HG03378 (cell line): ENCODE results near the gene PRKCQ.
"Not testable (repeated sequence)": the region's sequence is repeated elsewhere in the genome, so short reads cannot be mapped to it uniquely, and the experiment has no call there.

Experiments
- ATAC-seq: cut with Tn5 transposase; IDR thresholded peaks from one replicate; pipeline ENCODE4 v1.9.1; 2021; ENCODE audit warnings: mild to moderate bottlenecking, moderate library complexity; ENCODE audit not compliant: unreplicated experiment

PRKCQ gene

DNA sequence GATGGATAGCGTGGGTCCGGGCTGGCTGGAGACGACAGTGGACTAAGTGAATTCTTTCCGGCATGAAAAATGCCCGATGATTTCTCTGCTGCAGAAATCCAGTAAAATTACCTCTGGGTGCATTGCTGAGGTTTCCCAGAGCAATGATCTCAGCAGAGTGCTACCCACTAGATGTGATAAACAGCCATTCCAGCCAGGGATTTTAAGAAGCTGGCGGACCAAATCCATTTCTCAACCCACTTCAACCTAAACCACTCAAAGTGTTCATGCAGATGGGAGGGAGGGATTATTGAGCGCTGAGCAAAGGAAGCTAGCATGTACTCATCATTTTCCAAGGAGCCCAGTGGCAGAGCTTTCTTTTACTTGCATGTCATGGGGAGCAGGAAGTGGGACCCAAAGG lies 116.7 kb downstream of the PRKCQ start:
- ATAC-seq, result no peak

DNA sequence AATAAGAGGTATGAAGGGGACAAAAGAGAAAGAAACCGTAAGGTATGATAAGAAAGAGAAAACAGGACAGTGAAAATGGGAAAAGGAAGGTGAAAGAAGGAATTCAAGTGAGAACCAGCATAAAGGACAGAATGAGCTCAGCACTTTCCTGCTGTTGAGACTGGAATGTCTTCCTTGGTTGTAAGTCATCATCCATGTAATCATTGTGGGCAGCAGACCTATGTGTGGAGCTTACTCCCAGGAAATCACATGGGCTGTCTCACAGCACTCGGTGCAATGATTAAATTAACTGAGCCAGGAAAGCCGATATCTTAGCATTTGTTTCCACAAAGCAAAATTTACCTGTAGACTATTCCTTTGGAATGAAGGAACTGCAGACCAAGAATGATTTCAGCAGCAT lies 118.1 kb downstream of the PRKCQ start:
- no peak for ATAC-seq

DNA sequence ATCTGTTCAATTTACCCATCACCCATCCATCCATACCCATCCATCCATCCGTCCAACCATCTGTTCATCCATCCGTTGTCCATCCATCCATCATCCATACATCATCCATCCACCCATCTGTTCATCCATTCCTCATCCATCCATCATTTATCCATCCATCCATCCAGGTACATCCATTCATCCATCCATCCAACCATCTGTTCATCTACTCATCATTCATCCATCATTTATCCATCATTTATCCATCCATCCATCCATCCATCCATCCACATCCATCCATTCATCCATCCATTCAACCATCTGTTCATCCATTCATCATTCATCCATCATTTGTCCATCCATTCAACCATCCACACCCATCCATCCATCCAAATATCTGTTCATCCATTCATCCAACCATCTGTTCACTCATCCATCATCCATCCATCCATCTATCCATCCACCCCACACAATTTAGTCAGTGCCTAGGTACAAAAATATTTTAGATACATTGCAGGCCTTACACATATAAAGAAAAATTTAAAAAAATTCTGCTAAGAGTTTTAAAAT lies 119.1 kb downstream of the PRKCQ start:
- ATAC-seq, result no peak

DNA sequence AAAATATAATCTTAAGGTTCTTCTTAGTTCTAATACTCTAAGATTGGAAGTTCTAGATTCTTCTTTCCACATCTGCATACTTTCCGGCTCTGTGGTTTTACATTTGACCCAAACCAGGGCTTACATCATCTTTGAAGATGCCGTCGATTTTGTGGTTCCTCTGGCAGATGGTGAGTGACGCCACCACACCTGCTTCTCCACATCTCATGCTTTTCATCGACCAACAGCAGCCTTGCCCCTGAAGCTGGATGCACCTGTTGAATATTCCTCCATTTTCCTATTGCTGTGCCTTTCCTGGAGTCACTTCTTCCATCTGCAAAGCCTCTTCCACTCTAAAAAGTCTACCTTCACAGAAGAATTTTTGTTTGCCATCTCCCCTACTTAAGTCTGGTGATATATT lies 121.3 kb downstream of the PRKCQ start:
- ATAC-seq, result no peak

DNA sequence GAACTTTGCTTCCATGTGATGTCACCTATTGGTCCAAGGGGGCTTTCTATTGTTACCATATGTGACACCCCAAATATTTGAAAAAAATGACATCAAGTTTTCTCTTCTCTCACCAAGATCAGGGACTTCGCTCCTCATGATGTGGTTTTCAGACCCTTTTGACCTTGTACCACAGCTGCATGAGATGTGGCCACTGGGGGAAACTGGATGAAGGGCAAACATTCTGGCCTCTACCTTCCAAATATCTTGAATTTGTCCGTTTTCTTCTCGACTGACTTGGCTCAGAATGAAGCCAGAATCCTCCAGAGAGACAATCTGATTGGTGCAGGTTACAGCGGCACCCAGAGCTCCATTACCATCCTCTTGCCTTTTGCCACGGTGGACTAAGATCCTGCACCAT lies 122.7 kb downstream of the PRKCQ start:
- no peak for ATAC-seq

DNA sequence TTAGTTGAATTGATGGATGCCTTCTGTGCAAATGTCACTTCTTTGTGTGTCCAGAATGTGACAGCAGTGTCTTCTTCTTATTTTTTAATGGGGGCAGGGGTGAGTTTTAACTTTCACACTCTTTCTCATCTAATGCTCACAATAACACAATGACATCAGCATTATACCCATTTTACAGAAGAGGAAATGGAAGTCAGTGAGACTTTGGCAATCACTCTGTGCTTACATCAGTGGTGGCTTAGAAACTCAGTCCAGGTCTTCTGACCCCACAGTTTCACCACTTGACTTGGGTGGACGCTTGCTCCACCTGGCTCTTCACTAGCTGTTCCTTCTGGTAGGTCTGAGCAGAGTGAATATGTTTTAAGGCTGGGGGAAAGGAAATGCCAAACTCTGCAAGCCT lies 124.0 kb downstream of the PRKCQ start:
- ATAC-seq, result no peak

DNA sequence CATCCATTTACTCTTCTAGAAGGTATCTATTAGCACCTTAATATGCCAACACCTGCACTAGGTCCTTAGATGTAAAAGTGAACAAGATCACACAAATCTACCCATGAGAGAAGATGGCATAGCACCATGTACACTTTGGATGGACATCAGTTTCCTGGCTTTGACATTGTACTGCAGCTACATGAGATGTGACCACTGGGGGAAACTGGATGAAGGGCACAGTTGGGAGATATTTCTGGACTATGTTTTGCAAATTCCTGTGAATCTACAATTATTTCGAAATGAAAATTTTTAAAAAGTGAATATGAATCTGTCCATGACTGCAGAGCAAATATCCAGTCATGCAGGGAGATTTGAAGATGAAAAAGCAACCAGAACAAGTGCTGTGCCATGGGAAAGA lies 124.5 kb downstream of the PRKCQ start:
- ATAC-seq, result no peak

DNA sequence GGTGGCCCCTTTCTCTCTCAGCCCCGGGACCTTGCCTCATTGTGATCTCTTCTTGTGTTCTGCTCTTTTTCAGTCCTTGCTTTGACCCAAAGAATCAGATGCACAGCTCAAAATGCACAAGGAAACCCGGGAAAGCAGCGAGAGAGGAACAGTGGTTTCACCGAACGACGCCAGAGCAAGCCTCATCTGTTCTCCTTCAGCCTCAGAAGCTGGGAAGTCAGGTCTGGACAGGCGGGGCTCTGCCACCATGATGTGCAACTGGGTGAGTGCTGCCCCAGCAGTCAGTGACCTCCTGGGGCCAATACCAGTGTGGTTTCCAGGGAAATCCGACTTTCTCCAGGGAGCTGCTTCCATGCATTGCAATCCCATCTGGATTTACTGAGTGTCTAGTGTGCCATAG lies 133.4 kb downstream of the PRKCQ start:
- no peak for ATAC-seq

DNA sequence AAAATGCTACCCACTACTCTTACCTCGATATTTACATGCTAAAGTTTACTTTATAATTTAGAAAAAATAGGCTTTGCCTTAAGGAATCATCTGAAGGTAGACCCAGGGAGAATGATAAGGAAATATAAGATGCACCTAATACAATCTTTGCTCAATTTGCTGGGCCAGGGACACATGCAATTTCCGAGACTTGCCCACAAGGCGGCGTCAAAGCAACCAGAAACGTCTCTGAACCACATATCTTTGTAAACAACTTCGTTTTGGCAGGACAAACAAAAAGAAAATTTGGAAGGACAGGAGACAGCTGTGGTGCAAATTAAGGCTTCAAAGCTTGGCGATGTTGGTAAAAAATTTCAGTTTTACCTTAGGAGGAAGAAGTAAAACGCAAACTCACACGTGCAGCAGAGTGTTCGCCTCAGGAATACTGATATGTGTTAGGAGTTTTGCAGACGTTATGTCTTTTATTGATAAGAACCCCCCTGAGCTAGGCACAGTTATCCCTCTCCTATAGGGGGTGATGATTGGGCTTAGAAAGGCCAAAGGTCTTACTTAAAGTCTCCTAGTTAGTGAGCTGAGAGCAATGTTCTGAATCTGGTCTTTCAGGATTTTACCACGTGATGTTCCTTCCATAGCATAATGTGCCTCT lies 134.3 kb downstream of the PRKCQ start:
- no peak for ATAC-seq

DNA sequence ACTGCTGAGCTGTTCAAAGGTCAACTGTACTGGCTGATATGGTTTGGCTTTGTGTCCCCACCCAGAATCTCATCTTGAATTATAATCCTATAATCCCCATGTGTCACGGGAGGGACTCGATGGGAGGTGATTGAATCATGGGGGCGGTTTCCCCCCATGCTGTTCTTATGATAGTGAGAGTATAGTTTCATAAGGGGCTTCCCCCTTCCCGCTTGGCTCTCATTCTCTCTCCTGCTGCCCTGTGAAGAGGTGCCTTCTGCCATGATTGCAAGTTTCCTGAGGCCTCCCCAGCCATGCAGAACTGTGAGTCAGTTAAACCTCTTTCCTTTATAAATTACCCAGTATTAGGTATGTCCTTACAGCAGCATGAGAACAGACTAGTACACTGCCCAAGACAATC lies 140.2 kb downstream of the PRKCQ start:
- not testable (repeated sequence) for ATAC-seq

DNA sequence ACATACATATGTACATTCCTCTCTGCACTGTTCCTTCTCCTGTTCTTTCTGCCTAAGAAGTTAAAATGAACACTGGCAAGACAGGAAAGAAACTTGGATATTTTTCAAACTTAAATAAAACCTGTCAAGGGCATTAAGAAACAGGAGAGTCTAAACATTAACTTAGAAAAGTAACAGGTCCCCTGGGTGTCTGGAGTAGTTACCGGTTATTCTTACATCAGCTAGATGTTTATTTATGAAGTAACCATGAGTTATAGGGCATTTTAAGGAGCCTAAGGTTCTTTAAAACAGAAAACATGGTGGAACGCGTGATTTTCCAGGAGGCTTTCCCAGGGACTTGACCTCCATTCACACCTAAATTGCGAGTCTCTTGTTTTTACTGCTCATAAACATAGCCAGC lies 148.2 kb downstream of the PRKCQ start:
- ATAC-seq, result no peak

DNA sequence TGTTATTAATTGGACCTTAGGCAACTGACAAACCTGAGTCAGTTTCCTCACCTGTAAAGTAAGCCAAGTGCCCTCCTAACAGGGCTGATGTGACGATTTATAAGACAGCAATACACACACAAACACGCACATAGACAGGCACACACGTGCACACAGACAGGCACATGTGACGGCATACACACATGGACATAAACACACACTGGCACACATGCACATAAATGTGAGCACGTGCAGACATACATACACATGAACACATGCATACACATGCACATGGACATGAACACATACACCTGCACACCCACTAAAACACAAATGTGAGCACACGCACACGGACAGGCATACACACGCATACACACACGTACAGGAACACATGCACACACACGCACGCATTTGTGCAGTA lies 148.9 kb downstream of the PRKCQ start:
- no peak for ATAC-seq

DNA sequence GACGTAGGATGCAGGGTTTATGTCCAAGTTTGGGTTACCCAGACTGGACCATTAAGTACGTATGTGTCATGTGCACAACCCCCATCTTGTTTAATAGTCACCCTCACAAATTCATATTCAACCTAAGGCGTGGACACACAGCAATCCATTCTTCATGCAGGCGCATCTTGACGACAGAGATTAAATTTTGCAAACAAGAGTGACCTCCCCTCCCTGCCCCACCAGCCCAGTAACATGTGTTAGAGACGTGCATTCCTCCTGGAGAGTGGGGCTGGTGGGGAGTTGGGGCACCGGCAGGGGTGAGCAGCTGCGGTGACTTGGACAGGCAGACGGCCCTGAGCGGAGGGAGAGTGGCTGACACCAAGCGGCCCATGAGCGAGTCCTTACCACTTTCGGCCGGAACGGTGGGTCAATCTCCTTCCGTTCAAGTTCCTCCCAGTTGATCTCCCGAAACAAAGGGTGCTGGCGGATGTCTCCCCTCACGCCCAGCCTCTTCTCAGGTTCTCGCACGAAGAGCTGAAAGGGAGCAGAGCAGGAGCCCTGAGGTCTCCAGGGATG lies 149.6 kb downstream of the PRKCQ start:
- no peak for ATAC-seq

DNA sequence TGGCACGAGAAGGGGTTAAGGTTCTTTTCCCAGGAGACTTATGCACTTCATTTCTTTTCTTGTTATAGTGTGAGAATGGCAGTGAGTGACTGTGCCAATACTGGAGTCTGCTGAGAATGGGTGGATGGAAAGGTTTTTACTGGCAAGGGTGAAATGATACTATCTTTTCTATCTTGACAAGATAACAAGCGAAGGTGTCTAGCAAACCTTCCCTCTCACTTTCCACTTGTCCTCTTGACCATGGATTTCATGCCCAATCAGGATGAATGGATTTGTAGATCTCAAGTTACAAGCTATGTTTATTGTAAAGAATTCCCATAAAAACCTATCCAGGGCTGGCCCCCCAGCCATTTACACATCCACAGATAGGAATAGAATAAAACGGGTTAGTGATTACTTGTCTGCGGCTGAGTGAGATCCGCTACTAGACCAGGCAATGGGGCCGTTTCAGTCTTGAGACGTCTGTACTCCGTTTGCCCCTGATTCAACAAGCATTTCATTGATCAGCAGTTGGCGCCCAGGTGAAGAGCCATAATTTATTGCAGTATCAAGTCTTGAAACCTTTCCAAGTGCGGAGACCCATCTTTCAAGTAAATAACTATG lies 152.6 kb downstream of the PRKCQ start:
- ATAC-seq, result no peak

DNA sequence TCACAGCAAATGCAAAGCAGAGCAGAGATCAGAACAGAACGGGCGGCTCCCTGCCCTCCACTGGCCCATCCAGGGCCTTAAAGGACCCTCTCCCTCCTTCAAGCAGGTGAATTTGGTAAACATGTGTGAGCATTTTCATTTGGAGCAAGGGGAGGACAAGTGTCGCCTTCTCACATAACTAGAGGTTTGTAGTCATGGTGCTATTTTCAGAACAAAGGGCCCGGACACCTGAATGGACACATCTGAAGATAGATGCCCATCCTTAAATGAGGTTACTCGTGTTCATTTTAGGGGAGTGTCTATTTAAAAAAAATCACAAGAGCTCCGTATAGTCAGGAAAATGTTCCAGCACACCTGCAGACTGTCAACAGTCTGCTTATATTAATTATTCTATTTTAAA lies 153.8 kb downstream of the PRKCQ start:
- no peak for ATAC-seq

DNA sequence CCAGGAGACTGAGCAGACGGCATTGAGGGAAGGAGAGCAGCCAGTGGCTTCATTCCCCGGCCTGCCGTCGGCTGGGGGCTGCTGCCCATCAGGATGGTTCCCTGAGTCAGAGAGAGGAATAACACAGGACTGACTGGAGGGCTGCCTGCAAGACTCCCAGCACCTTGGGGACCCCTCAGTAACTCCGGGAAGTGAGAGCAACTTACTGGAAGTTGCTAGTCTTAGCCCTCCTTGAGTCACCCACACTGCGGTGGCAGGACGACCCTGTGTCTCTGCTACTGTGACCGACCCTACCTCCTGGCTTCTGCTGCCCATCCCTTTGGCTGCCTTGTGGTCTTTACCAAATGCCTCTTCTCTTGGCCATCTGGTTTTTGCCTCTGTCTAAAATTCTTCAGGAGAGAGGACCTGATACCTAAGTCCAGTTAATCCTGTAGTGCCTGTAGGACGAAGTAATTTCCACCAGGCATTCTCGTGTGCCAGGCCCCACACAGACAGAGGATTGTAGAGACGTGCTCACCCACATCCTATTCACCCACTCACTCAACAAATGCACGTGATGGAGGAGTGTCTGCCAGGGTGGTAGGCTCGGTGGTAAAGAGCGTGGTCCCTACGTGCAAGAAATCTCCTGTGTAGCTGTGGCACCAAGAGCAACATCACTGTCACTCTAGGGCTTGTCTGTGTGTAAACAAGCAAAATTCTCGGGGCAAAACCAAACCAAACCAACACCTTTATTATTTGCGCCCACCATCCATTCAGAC lies 156.5 kb downstream of the PRKCQ start:
- ATAC-seq, result no peak

DNA sequence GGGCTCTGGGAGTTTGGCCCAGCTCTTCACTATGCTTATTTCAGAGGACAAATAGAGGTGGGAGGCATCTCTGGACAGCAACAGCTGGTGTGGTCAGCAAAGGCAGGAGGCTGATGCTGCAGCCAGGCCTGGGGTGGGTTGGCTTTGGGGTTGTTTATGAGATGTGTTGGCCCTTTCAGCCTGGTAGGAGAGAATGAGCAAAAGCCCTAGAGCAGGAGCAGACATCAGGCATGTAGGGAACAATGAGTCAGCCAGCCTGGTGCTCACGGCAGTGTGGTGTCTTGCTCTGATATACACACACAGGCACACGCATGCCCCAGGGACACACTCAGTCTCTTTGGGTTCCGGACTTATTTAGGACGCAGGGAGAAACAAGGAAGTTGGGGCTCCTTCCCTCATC lies 157.1 kb downstream of the PRKCQ start:
- ATAC-seq, result no peak

DNA sequence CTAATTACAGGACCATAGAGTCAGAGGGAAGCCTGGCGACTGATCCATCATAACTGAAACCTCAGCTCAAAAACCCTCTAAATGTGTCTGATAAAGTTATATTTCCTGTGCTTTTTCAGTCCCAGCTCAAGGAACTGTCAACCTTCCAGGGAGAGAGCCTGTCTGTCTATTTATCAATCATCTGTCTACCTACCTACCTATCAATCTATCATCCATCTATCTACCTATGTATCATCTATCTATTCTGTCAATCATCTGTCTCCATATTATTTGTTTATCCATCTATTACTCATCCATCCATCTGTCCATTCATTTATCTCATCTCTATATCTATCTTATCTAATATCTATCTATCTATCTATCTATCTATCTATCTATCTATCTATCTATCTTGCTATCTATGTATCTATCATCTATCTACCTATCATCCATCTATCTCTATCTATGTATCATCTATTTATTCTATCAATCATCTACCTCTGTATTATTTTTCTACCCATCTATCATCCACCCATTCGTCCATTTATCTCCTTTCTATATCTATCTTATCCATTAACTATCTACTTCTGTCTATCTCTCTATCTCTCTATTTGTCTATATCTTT lies 161.4 kb downstream of the PRKCQ start:
- ATAC-seq, result no peak

DNA sequence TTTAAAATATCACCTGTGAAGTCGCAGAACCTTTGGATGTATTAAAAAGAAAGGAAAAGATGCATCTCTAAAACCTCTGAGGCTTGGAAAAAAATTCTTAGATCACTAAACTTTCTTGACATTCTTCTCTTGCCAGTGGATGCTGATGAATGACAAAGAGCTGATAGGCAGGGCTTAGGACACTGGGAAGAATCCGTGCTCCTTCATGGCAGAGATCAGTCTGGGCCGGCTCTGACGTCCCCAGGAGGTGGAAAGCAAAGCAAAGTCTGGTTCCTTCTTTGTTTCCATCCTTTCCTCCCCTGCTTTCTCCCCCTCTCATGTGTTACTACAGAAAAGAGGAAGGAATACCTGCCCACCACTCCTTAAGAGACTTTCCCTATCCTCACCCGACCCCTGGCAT lies 161.9 kb downstream of the PRKCQ start:
- ATAC-seq, result no peak

DNA sequence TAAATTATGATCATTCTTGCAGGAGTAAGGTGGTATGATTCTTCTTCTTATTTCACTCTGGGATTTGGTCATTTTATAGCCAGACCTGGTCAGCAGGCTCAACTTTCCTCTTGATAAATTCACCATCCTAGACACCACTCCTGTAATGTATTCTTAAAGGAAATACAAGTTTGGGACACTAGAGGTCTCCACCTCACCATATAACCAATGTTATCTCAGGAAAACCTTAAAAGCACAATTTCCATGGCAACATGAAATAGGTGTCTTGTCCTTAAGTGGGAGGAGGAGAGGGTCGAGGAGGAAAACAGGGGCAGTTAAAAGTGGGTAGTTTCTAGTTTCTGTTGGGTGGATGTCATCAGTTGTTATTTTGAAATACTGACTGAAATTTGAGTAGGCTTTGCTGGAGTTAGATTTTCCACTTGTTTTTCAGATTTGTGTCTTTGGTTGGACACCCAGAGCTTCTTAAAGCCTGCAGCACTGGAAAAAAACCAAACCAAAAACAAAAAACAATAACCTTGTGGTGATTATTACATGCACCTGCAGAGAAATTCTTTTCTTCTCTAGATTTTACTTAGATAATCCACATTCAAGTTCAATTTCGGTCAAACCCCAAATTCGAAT lies 163.1 kb downstream of the PRKCQ start:
- ATAC-seq, result no peak

DNA sequence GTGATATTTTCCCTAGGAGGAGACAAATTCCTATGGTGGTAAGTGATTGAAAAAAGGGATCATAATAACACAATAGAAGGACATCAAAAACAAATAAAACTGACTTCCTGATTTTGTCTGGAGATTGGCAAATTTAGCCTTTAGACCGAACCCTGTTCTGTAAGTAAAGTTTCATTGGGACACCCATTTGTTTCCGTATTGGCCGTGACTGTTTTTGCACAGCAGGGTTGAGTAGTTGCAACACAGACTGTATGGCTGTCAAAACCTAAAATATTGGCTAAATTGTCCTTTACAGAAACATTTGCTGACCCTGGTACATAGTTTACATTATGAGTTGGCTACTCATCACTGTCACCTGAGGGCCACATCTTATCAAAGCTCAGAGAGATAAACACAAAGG lies 168.6 kb downstream of the PRKCQ start:
- ATAC-seq, result no peak
